Urinary bladder (tissue), 4 donors: ENCODE measurements around the gene AHNAK2. TPM values are rescaled to one million over a fixed set of nuclear protein-coding genes. Genes with fewer than 3 reads are reported as not detected.

Source experiments
- DNase-seq: peaks from one replicate; pipeline ENCODE4 v3.0.0-alpha.2; 2015; ENCODE audit errors: extremely low spot score
- H3K27ac ChIP-seq: one replicate; pipeline ENCODE4 v1.5.1; 2013; ENCODE audit warnings: low read depth, mild to moderate bottlenecking, moderate library complexity
- H3K36me3 ChIP-seq: one replicate; pipeline ENCODE4 v1.6.1; 2013; ENCODE audit warnings: mild to moderate bottlenecking, moderate library complexity; ENCODE audit not compliant: insufficient read depth
- H3K4me1 ChIP-seq: one replicate; pipeline ENCODE4 v1.6.1; 2013; ENCODE audit warnings: mild to moderate bottlenecking, moderate library complexity; ENCODE audit not compliant: insufficient read depth
- H3K4me3 ChIP-seq: one replicate; pipeline ENCODE4 v1.5.1; 2013; ENCODE audit warnings: low read depth, low read length
- WGBS: extraction: QIAGEN DNeasy Blood & Tissue Kit; methylation state at CpG from one replicate; pipeline ENCODE4 v1.1.7; 2013; 5-methylcytosine and 5-hydroxymethylcytosine counted together
- polyA plus RNA-seq: library from polyadenylated mRNA; stranded (reverse); fragments of 200-250 nt; gene quantifications from one replicate; pipeline ENCODE4 v1.2.3, GENCODE V29; 2013
- total RNA-seq: library from RNA; depleted of rRNA; stranded (reverse); fragments of >200 nt; gene quantifications from one replicate; pipeline ENCODE4 v1.2.3, GENCODE V29; 2014
- donor health status: healthy with polysubstance abuse.
- donor health status: healthy.

Gene AHNAK2
- total and polyA plus RNA-seq, 2 donors, result 14.5 to 43.2 TPM

- peaks cover 3% of the 10 kb centered on the region for H3K4me1 ChIP-seq
- no peak for DNase-seq
- H3K36me3 ChIP-seq, result no peaks in the 10 kb centered on the region
- H3K4me3 ChIP-seq, result peak overlapping the region; percentile 16
- peak overlapping the region; percentile 66 for H3K27ac ChIP-seq
- 4% methylated on average over 12 of the region's 12 CpGs for WGBS
These were observed 10.0 kb downstream of the AHNAK2 start for GRCh38 chr14:104968153-104968527.

- no peak for DNase-seq
- Histone ChIP-seq H3K4me3 (peak overlapping the region; percentile 16), H3K36me3 (no peaks in the 10 kb centered on the region), H3K27ac (peak overlapping the region; percentile 66), H3K4me1 (peaks cover 3% of the 10 kb centered on the region)
- under 1% methylated on average over 36 of the region's 36 CpGs for WGBS
These were observed 10.6 kb downstream of the AHNAK2 start for GRCh38 chr14:104967386-104968152.

GRCh38 chr14:104966981-104967385 lies 11.2 kb downstream of the AHNAK2 start:
- Histone ChIP-seq H3K4me3 (no peak overlapping the region), H3K4me1 (peaks cover 3% of the 10 kb centered on the region), H3K36me3 (no peaks in the 10 kb centered on the region), H3K27ac (peak overlapping the region; percentile 19)
- 19% methylated on average over 8 of the region's 8 CpGs for WGBS
- no peak for DNase-seq

- H3K27ac ChIP-seq, result no peak overlapping the region
- peaks cover 3% of the 10 kb centered on the region for H3K4me1 ChIP-seq
- H3K36me3 ChIP-seq, result no peaks in the 10 kb centered on the region
- WGBS, result 84% methylated on average over 9 of the region's 9 CpGs
- H3K4me3 ChIP-seq, result no peak overlapping the region
- no peak for DNase-seq
These were observed 11.8 kb downstream of the AHNAK2 start for GRCh38 chr14:104966261-104966865.

- DNase-seq, result no peak
- peaks cover 3% of the 10 kb centered on the region for H3K4me1 ChIP-seq
- no peaks in the 10 kb centered on the region for H3K36me3 ChIP-seq
- WGBS, result 76% methylated on average over 13 of the region's 13 CpGs
- H3K4me3 ChIP-seq, result no peak overlapping the region
- no peak overlapping the region for H3K27ac ChIP-seq
These were observed 12.5 kb downstream of the AHNAK2 start for GRCh38 chr14:104965561-104966231.

GRCh38 chr14:104964546-104964945 lies 13.6 kb downstream of the AHNAK2 start:
- no peak overlapping the region for H3K27ac ChIP-seq
- 89% methylated on average over 7 of the region's 7 CpGs for WGBS

GRCh38 chr14:104957146-104958113 lies 20.7 kb downstream of the AHNAK2 start:
- no peaks in the 10 kb centered on the region for H3K36me3 ChIP-seq
- no peaks in the 10 kb centered on the region for H3K4me1 ChIP-seq
- H3K27ac ChIP-seq, result no peak overlapping the region
- DNase-seq, result no peak
- 76% methylated on average over 25 of the region's 25 CpGs for WGBS
- H3K4me3 ChIP-seq, result no peak overlapping the region

More at GRCh38 chr14:104964546-104964945, 13.6 kb downstream of the AHNAK2 start:
- peaks cover 3% of the 10 kb centered on the region for H3K4me1 ChIP-seq
- H3K4me3 ChIP-seq, result no peak overlapping the region
- DNase-seq, result no peak
- no peaks in the 10 kb centered on the region for H3K36me3 ChIP-seq

- Histone ChIP-seq H3K36me3 (no peaks in the 10 kb centered on the region), H3K4me1 (no peaks in the 10 kb centered on the region), H3K4me3 (no peak overlapping the region), H3K27ac (no peak overlapping the region)
- 85% methylated on average over 14 of the region's 14 CpGs for WGBS
- no peak for DNase-seq
These were observed 21.8 kb downstream of the AHNAK2 start for GRCh38 chr14:104956290-104956890.

- H3K36me3 ChIP-seq, result no peaks in the 10 kb centered on the region
- no peaks in the 10 kb centered on the region for H3K4me1 ChIP-seq
- no peak for DNase-seq
- WGBS, result 96% methylated on average over 3 of the region's 3 CpGs
- no peak overlapping the region for H3K4me3 ChIP-seq
- no peak overlapping the region for H3K27ac ChIP-seq
These were observed 22.8 kb downstream of the AHNAK2 start for GRCh38 chr14:104955396-104955770.

- Histone ChIP-seq H3K36me3 (no peaks in the 10 kb centered on the region), H3K27ac (no peak overlapping the region), H3K4me3 (no peak overlapping the region), H3K4me1 (no peaks in the 10 kb centered on the region)
- DNase-seq, result no peak
- 84% methylated on average over 13 of the region's 13 CpGs for WGBS
These were observed 23.3 kb downstream of the AHNAK2 start for GRCh38 chr14:104954746-104955395.

- WGBS, result 88% methylated on average over 26 of the region's 26 CpGs
- no peak overlapping the region for H3K4me3 ChIP-seq
- no peak for DNase-seq
- no peak overlapping the region for H3K27ac ChIP-seq
- H3K36me3 ChIP-seq, result no peaks in the 10 kb centered on the region
- H3K4me1 ChIP-seq, result no peaks in the 10 kb centered on the region
These were observed 24.1 kb downstream of the AHNAK2 start for GRCh38 chr14:104953896-104954656.

- Histone ChIP-seq H3K27ac (no peak overlapping the region), H3K4me1 (no peaks in the 10 kb centered on the region), H3K4me3 (no peak overlapping the region), H3K36me3 (no peaks in the 10 kb centered on the region)
- DNase-seq, result no peak
- 89% methylated on average over 13 of the region's 13 CpGs for WGBS
These were observed 25.1 kb downstream of the AHNAK2 start for GRCh38 chr14:104953097-104953496.
